Panc1 (cell line): ENCODE measurements around the gene KAT2B.

Source experiments
- CTCF ChIP-seq: fragments of 450-650 bp; IDR thresholded peaks from 2 replicates; pipeline ENCODE4 v1.5.1; 2017; ENCODE audit warnings: mild to moderate bottlenecking
- SIN3A ChIP-seq: IDR thresholded peaks from 2 replicates; pipeline ENCODE4 v1.6.1; 2012; ENCODE audit warnings: low read depth, mild to moderate bottlenecking, low read length, moderate library complexity, borderline replicate concordance; ENCODE audit not compliant: insufficient read depth
- TF ChIP-seq, protein P1 (sequence below), 2 experiments: IDR thresholded peaks; 2 replicates each; pipeline ENCODE4 v1.6.1; 2011 to 2012; ENCODE audit warnings: low read depth in 2 of 2, control low read depth in 1 of 2, low read length in 1 of 2, mild to moderate bottlenecking in 1 of 2, moderate library complexity in 1 of 2; ENCODE audit not compliant: insufficient read depth in 1 of 2

DNA sequence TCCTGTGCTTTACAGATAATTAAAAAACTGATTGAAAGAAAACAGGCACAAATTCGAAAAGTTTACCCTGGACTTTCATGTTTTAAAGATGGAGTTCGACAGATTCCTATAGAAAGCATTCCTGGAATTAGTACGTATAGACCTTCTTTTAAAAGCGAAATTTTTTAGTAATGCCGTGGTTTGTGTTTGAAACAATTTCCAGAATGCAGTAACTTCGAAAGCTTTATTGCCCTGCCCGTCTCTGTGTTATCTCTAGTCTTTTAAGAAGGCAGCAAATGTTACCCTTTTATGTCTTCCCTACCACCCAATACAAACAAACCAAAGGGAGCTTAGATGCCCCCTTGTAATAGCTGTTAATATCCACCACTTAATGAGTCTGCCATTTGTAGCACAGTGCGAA lies 106.1 kb downstream of the KAT2B start:
- TF ChIP-seq CTCF (no peak), SIN3A (no peak)
- TF ChIP-seq, protein P1, sequence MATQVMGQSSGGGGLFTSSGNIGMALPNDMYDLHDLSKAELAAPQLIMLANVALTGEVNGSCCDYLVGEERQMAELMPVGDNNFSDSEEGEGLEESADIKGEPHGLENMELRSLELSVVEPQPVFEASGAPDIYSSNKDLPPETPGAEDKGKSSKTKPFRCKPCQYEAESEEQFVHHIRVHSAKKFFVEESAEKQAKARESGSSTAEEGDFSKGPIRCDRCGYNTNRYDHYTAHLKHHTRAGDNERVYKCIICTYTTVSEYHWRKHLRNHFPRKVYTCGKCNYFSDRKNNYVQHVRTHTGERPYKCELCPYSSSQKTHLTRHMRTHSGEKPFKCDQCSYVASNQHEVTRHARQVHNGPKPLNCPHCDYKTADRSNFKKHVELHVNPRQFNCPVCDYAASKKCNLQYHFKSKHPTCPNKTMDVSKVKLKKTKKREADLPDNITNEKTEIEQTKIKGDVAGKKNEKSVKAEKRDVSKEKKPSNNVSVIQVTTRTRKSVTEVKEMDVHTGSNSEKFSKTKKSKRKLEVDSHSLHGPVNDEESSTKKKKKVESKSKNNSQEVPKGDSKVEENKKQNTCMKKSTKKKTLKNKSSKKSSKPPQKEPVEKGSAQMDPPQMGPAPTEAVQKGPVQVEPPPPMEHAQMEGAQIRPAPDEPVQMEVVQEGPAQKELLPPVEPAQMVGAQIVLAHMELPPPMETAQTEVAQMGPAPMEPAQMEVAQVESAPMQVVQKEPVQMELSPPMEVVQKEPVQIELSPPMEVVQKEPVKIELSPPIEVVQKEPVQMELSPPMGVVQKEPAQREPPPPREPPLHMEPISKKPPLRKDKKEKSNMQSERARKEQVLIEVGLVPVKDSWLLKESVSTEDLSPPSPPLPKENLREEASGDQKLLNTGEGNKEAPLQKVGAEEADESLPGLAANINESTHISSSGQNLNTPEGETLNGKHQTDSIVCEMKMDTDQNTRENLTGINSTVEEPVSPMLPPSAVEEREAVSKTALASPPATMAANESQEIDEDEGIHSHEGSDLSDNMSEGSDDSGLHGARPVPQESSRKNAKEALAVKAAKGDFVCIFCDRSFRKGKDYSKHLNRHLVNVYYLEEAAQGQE (IDR thresholded peaks at IDR 0.05; ENCODE audit: insufficient read depth in 1 of 2, low read depth in 2 of 2, low read length in 1 of 2) = no peak
